EL (cell line): ENCODE results near the gene CXCL1.
A peak's percentile ranks its signal among the peaks of the same experiment; 100 is the strongest.

ENCODE experiments used
- DNase-seq: peaks from one replicate; pipeline ENCODE4 v3.0.0-alpha.2; 2016

Gene CXCL1

GRCh38 chr4:73852771-73853170, 16.4 kb upstream of the CXCL1 start:
- DNase-seq = no peak

DNA sequence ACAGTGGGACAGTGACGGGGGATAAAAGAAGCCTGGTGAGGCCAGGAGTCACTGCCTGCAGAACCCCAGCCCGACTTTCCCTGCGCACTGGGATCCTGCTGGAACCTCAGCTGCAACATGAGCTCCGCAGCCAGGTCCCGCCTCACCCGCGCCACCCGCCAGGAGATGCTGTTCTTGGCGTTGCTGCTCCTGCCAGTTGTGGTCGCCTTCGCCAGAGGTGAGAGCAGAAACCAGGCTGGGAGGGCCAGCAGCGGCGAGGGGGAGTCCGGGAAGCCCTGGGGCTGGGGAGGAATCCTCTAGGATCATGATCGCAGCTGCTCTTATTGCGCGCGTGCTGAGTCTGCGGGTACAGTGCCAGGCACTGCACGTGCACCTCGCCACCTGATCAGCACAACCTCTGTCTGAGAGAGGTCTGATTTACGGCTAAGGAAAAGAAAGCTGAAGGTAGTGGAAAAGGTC, 15.9 kb upstream of the CXCL1 start, which contains the start of gene PF4V1:
Gene PF4V1, plus strand, starts transcription at position 51 of the 459 bp plus-strand sequence. Its CDS starts 67 bp downstream, at position 118.
- no peak for DNase-seq

GRCh38 chr4:73853718-73854473, 15.3 kb upstream of the CXCL1 start:
- no peak for DNase-seq

DNA sequence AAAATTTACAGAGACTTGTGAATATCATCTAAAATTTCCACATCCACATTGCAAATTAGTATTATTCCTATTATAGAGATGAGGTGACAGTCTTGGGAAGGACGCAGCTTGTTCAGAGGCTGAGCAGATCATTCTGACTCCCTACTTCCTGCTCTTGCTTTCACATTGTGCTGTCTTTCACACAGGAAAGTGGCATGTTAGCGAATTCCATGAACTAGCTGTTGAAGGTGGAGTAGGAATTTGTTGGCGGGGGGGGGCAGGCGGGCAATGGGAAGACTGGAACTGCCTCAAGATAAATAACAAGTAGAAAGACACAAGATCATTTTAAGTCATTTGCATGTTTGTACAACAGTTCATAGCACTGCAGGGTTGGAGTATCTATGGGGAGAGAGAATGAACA, 13.8 kb upstream of the CXCL1 start:
- DNase-seq = no peak

GRCh38 chr4:73856518-73856917, 12.7 kb upstream of the CXCL1 start:
- DNase-seq = peak; percentile 61

GRCh38 chr4:73859614-73860088, 9.5 kb upstream of the CXCL1 start:
- peak; percentile 47 for DNase-seq

- DNase-seq = no peak
Observed at GRCh38 chr4:73860181-73860580, 9.0 kb upstream of the CXCL1 start.

DNA sequence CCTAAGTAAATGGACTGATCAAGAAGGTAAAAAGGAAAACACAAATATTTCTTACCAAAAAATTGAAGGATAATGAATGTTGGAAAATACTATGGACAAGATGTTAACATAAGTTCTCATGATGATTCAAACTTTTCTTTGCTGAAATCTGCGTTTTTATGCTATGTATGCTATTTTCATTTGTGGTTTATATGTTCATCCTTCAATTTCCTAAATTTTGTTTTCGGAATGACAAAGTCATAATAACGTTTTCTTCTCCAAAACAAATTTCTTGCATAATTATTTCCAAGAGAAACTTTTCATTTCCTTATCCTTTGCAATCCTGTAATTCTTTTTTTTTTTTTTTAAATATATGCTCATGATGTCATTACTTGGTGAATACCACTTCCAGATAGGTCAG, 8.3 kb upstream of the CXCL1 start:
- no peak for DNase-seq

DNA sequence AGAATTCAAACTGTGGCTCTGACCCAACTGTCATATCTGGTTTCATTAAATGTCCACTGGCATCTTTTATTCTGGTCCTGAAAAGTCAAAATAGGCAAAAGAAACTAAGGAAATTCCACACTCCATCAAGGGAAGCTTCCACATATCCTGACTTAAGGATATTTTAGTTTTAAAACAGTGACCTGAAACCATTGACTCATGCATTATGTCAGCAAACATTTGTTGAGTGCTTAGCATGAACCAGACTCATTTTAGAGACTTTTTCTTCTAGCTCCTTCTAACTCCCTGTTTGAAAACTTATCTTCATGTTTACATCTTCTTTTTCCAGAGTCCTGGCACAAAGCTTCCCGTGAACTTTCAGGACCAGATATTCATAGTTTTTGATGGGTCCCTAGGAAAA, 6.9 kb upstream of the CXCL1 start:
- DNase-seq = no peak

GRCh38 chr4:73864365-73864764, 4.8 kb upstream of the CXCL1 start:
- no peak for DNase-seq

GRCh38 chr4:73864961-73865360, 4.2 kb upstream of the CXCL1 start:
- no peak for DNase-seq

GRCh38 chr4:73865431-73866096, 3.6 kb upstream of the CXCL1 start:
- no peak for DNase-seq

DNA sequence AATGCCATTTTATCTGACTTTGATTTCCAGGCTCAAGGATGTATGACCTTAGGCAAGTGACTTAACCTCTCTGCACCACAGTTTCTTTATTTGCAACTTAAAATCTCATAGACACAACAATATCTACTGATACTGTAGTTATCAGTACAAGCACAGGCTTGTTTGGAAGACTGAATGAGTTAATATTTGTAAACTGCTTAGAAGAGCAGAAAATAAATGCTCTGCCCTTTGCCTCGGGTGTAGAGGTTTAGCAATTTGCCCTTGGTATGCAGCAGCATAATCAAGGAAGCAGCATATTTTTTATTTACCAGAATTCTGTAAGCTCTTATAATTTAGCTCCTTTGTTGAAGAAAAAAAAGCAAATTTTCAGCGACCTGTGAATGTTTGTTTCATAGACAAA, 2.9 kb upstream of the CXCL1 start:
- DNase-seq = no peak

DNA sequence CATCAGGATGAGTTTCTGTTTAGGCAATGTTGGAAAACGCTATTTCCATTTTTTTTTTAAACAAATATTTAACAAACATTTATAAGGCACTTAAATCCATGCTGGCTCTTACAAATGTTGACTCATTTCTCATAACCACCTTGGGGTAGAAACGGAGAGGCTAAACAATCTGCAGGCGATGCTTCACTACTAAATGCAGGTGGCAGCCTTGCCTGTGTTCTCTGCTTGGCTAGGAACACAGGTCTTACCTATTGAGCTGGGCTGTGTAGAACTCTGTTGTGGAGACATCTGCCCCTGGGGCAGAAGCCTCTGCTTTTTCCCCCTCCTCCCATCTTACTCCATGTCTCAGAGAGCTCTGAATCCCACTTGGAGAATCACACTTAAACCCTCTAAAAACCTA, 1.4 kb upstream of the CXCL1 start:
- DNase-seq = no peak

DNA sequence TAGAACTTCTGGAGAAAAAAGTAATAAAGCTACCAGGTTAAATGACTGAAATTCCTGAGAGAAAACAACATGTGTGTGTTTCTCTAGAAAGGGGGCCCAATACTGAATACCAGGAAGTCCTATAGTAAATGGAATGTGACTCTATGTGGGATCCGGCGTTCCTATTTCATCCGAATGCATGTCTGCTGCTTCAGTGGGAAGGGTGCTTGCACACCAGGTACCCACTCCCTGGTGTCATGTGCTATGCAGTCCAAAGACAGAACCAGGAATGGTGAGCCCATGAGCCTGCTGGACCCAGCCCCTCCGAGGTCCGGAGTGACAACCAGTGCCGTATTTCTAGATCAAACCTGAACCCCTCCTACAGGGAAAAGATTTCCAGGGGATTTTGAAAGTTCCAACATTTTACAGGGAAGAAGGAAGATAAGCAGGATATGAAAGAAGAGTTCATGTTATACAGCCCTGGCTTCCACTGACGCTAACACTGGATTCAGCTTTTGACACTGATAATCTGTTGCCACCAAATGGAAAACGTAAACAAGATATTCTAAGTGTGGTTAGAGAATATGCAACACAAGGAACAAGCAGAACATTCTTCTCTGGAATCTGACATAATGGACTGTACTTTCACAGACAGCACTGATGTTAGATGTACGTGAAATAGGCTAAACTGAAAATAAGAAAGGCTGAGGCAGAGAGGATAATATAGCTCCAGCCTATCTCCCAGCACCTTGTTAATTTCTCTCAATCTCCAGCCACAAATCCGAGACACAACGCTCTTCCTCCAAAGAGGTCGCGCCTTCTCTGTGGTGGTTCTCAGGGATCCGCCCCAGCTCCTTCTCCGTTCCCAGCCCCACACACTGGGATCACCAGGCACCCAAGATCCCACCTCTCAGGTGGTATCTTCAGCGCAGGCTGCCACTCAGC, 725 bp upstream of the CXCL1 start:
- no peak for DNase-seq

GRCh38 chr4:73870260-73870659, 1.1 kb downstream of the CXCL1 start:
- peak; percentile 25 for DNase-seq

DNA sequence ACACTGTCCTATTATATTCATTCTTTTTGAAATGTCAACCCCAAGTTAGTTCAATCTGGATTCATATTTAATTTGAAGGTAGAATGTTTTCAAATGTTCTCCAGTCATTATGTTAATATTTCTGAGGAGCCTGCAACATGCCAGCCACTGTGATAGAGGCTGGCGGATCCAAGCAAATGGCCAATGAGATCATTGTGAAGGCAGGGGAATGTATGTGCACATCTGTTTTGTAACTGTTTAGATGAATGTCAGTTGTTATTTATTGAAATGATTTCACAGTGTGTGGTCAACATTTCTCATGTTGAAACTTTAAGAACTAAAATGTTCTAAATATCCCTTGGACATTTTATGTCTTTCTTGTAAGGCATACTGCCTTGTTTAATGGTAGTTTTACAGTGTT, 1.6 kb downstream of the CXCL1 start:
- no peak for DNase-seq

GRCh38 chr4:73871511-73872310, 2.5 kb downstream of the CXCL1 start:
- no peak for DNase-seq

- no peak for DNase-seq
Observed at GRCh38 chr4:73872316-73873108, 3.3 kb downstream of the CXCL1 start.

DNA sequence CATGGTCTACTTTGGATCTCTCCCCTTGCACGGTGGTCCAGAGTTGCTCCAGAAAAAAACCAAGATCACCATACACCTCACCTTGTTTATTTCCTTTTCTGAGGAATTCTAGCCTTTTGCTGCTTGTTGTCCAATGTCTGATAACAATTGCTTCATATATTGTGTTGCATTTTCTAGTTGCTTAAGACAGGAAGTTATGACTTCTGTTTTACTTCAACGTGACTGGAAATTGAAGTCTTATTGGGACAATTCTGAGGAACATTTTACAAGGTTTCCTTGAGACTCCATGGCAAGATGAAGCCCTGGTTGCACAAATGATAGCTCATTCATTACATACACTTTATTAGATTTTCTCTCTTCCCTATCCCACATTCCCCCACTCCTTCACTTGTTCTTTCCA, 5.2 kb downstream of the CXCL1 start:
- DNase-seq = no peak

- no peak for DNase-seq
Observed at GRCh38 chr4:73875401-73875800, 6.2 kb downstream of the CXCL1 start.
